ENCODE data around the gene EVA1C. TPM values are rescaled to one million over a fixed set of nuclear protein-coding genes. Genes with fewer than 3 reads are reported as not detected.

EVA1C gene
- polyA plus RNA-seq, 1 of the 3 experiments (the other 2 are of a cell fraction), result 10.1 TPM

DNA sequence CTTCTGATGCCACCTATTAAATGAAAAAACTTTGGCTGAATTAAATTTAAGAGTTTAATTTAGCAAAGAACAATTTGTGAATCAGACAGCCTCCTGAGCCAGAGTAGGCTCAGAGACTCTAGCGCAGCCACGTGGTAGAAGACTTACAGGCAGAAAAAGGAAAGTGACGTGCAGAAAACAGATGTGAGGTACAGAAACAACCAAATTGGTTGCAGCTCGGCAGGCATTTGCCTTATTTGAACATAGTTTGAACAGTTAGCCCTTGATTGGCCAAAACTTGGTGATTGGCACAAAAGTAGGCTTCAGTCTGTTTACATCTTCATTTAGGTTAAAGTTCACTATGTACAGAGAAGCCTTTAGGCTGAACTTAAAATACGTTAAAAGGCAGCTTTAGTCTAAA lies 149.9 kb downstream of the EVA1C start:
- Histone ChIP-seq H4K20me1 (ENCODE audit: insufficient read depth) (no peaks in the 10 kb centered on the region), H3K4me1 (ENCODE audit: control insufficient read depth in 1 of 2, insufficient read depth in 2 of 2, low read depth in 1 of 2, low read length in 1 of 2) (no peaks in the 10 kb centered on the region), H3K4me2 (no peak overlapping the region), H2AFZ (ENCODE audit: low read depth) (no peak overlapping the region), H3K9ac (no peak overlapping the region), H3K4me3 (ENCODE audit: low read depth in 2 of 2, low read length in 1 of 2) (no peak overlapping the region), H3F3A (replicated peaks; ENCODE audit: insufficient read depth) (no peaks in the 10 kb centered on the region), H3K9me2 (no peaks in the 10 kb centered on the region), H3K27ac (ENCODE audit: low read depth in 2 of 2, low read length in 1 of 2) (no peak overlapping the region), H3K9me3 (peaks cover 13% of the 10 kb centered on the region; the same call in 1 of the 2 replicates), H3K79me2 (ENCODE audit: insufficient read depth) (no peaks in the 10 kb centered on the region), H3K27me3 (ENCODE audit: insufficient read depth) (no peaks in the 10 kb centered on the region), H3K36me3 (replicated peaks in 1 of 2; ENCODE audit: control insufficient read depth in 1 of 2, insufficient read depth in 2 of 2, low read length in 1 of 2) (peaks cover 0 to 13% of the 10 kb centered on the region in 2 experiments)
- no peak for TF ChIP-seq TCF12 (IDR thresholded peaks at IDR 0.05)
- no peak for TF ChIP-seq POLR2AphosphoS5 (IDR thresholded peaks at IDR 0.05; ENCODE audit: low read depth, low read length)
- TF ChIP-seq, protein P1, sequence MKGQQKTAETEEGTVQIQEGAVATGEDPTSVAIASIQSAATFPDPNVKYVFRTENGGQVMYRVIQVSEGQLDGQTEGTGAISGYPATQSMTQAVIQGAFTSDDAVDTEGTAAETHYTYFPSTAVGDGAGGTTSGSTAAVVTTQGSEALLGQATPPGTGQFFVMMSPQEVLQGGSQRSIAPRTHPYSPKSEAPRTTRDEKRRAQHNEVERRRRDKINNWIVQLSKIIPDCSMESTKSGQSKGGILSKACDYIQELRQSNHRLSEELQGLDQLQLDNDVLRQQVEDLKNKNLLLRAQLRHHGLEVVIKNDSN (IDR thresholded peaks at IDR 0.05; ENCODE audit: borderline replicate concordance, low read depth), result no peak
- TF ChIP-seq RAD21 (IDR thresholded peaks at IDR 0.05; ENCODE audit: low read length), result no peak
- TF ChIP-seq, protein P2, sequence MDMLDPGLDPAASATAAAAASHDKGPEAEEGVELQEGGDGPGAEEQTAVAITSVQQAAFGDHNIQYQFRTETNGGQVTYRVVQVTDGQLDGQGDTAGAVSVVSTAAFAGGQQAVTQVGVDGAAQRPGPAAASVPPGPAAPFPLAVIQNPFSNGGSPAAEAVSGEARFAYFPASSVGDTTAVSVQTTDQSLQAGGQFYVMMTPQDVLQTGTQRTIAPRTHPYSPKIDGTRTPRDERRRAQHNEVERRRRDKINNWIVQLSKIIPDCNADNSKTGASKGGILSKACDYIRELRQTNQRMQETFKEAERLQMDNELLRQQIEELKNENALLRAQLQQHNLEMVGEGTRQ (IDR thresholded peaks at IDR 0.05; ENCODE audit: borderline replicate concordance, low read depth, low read length), result no peak
- TF ChIP-seq, protein P3, sequence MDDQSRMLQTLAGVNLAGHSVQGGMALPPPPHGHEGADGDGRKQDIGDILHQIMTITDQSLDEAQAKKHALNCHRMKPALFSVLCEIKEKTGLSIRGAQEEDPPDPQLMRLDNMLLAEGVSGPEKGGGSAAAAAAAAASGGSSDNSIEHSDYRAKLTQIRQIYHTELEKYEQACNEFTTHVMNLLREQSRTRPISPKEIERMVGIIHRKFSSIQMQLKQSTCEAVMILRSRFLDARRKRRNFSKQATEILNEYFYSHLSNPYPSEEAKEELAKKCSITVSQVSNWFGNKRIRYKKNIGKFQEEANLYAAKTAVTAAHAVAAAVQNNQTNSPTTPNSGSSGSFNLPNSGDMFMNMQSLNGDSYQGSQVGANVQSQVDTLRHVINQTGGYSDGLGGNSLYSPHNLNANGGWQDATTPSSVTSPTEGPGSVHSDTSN (IDR thresholded peaks at IDR 0.05), result no peak
- TF ChIP-seq, protein P4, sequence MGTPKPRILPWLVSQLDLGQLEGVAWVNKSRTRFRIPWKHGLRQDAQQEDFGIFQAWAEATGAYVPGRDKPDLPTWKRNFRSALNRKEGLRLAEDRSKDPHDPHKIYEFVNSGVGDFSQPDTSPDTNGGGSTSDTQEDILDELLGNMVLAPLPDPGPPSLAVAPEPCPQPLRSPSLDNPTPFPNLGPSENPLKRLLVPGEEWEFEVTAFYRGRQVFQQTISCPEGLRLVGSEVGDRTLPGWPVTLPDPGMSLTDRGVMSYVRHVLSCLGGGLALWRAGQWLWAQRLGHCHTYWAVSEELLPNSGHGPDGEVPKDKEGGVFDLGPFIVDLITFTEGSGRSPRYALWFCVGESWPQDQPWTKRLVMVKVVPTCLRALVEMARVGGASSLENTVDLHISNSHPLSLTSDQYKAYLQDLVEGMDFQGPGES (IDR thresholded peaks at IDR 0.05; ENCODE audit: low read depth, low read length), result no peak
- TF ChIP-seq NRF1 (IDR thresholded peaks at IDR 0.05; ENCODE audit: low read depth, low read length), result no peak
- TF ChIP-seq RFX5 (IDR thresholded peaks at IDR 0.05; ENCODE audit: low read length), result no peak
- TF ChIP-seq, protein P5, sequence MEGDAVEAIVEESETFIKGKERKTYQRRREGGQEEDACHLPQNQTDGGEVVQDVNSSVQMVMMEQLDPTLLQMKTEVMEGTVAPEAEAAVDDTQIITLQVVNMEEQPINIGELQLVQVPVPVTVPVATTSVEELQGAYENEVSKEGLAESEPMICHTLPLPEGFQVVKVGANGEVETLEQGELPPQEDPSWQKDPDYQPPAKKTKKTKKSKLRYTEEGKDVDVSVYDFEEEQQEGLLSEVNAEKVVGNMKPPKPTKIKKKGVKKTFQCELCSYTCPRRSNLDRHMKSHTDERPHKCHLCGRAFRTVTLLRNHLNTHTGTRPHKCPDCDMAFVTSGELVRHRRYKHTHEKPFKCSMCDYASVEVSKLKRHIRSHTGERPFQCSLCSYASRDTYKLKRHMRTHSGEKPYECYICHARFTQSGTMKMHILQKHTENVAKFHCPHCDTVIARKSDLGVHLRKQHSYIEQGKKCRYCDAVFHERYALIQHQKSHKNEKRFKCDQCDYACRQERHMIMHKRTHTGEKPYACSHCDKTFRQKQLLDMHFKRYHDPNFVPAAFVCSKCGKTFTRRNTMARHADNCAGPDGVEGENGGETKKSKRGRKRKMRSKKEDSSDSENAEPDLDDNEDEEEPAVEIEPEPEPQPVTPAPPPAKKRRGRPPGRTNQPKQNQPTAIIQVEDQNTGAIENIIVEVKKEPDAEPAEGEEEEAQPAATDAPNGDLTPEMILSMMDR (IDR thresholded peaks at IDR 0.05), result no peak
- DNase-seq, result no peak
- CTCF ChIA-PET, result interaction anchor here (1.2 kb wide), 1 partner anchor 43 kb away, joined by 3 read pairs; no protein-coding TSS in a partner anchor
- POLR2A ChIA-PET, result no interaction called here
- 95% methylated on average over 5 of the region's 5 CpGs for WGBS (ENCODE audit: low lambda C conversion rate)

DNA sequence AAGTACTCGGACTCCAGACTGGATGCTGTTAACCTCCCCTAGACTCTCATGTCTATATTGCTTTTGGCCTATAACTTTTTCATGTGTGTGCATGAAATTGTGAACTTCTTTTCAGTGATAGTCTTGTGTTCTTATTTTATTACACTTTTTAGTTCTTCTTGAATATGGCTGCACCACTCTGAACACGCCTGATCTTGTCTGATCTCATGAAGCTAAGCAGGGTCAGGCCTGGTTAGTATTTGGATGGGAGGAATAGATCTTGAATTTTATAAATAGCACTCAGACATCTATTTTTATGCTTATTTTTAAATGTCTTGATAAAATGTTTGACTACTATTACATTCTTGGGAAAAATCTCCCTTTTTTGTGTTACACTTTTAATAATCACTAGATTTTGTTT lies 150.4 kb downstream of the EVA1C start:
- POLR2A ChIA-PET, result no interaction called here
- DNase-seq, result no peak
- peaks cover 13% of the 10 kb centered on the region; the same call in 1 of the 2 replicates for H3K9me3 ChIP-seq
- CTCF ChIA-PET, result interaction anchor here (1.2 kb wide), 1 partner anchor 44 kb away, joined by 3 read pairs; no protein-coding TSS in a partner anchor
- H3K9me2 ChIP-seq, result no peaks in the 10 kb centered on the region
- H3K4me1 ChIP-seq (ENCODE audit: control insufficient read depth in 1 of 2, insufficient read depth in 2 of 2, low read depth in 1 of 2, low read length in 1 of 2), result no peaks in the 10 kb centered on the region
- H3K4me3 ChIP-seq (ENCODE audit: low read depth in 2 of 2, low read length in 1 of 2), result no peak overlapping the region
- no peaks in the 10 kb centered on the region for H4K20me1 ChIP-seq (ENCODE audit: insufficient read depth)
- 88% methylated on average over 2 of the region's 2 CpGs for WGBS (ENCODE audit: low lambda C conversion rate)
- H3F3A ChIP-seq (replicated peaks; ENCODE audit: insufficient read depth), result no peaks in the 10 kb centered on the region
- TF ChIP-seq, protein P1 (IDR thresholded peaks at IDR 0.05; ENCODE audit: borderline replicate concordance, low read depth), result no peak
- TF ChIP-seq, protein P6, sequence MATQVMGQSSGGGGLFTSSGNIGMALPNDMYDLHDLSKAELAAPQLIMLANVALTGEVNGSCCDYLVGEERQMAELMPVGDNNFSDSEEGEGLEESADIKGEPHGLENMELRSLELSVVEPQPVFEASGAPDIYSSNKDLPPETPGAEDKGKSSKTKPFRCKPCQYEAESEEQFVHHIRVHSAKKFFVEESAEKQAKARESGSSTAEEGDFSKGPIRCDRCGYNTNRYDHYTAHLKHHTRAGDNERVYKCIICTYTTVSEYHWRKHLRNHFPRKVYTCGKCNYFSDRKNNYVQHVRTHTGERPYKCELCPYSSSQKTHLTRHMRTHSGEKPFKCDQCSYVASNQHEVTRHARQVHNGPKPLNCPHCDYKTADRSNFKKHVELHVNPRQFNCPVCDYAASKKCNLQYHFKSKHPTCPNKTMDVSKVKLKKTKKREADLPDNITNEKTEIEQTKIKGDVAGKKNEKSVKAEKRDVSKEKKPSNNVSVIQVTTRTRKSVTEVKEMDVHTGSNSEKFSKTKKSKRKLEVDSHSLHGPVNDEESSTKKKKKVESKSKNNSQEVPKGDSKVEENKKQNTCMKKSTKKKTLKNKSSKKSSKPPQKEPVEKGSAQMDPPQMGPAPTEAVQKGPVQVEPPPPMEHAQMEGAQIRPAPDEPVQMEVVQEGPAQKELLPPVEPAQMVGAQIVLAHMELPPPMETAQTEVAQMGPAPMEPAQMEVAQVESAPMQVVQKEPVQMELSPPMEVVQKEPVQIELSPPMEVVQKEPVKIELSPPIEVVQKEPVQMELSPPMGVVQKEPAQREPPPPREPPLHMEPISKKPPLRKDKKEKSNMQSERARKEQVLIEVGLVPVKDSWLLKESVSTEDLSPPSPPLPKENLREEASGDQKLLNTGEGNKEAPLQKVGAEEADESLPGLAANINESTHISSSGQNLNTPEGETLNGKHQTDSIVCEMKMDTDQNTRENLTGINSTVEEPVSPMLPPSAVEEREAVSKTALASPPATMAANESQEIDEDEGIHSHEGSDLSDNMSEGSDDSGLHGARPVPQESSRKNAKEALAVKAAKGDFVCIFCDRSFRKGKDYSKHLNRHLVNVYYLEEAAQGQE (IDR thresholded peaks at IDR 0.05; ENCODE audit: low read depth, low read length), result no peak
- TF ChIP-seq SMC3 (IDR thresholded peaks at IDR 0.05; ENCODE audit: low read depth, low read length) (no peak), YY1 (IDR thresholded peaks at IDR 0.05; ENCODE audit: low read depth) (no peak), RXRA (IDR thresholded peaks at IDR 0.05; ENCODE audit: borderline replicate concordance, low read depth) (no peak)
- TF ChIP-seq, protein P7, sequence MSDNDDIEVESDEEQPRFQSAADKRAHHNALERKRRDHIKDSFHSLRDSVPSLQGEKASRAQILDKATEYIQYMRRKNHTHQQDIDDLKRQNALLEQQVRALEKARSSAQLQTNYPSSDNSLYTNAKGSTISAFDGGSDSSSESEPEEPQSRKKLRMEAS (IDR thresholded peaks at IDR 0.05; ENCODE audit: low read depth), result no peak
- H3K9ac ChIP-seq, result no peak overlapping the region
- no peak overlapping the region for H3K4me2 ChIP-seq
- no peak overlapping the region for H2AFZ ChIP-seq (ENCODE audit: low read depth)
- no peaks in the 10 kb centered on the region for H3K79me2 ChIP-seq (ENCODE audit: insufficient read depth)
- H3K27ac ChIP-seq (ENCODE audit: low read depth in 2 of 2, low read length in 1 of 2), result no peak overlapping the region
- H3K27me3 ChIP-seq (ENCODE audit: insufficient read depth), result no peaks in the 10 kb centered on the region
- H3K36me3 ChIP-seq (replicated peaks in 1 of 2; ENCODE audit: control insufficient read depth in 1 of 2, insufficient read depth in 2 of 2, low read length in 1 of 2), result peaks cover 0 to 13% of the 10 kb centered on the region in 2 experiments
